GM12891 (cell line): ENCODE results near the gene SFTPD.
"Not testable (repeated sequence)": the region's sequence is repeated elsewhere in the genome, so short reads cannot be mapped to it uniquely, and the experiment has no call there.

Experiments
- DNase-seq: peaks from one replicate; pipeline ENCODE4 v3.0.0; 2011; ENCODE audit warnings: low spot score; ENCODE audit not compliant: insufficient read length
- FAIRE-seq: peaks from 2 replicates; lab custom pipeline; 2011; peaks lifted over from hg19 to GRCh38; lab: Jason Lieb, UNC
- PAX5 ChIP-seq: IDR thresholded peaks from 2 replicates; pipeline ENCODE4 v1.6.1; 2011; ENCODE audit warnings: low read length, moderate library complexity, mild to moderate bottlenecking; ENCODE audit not compliant: insufficient read depth, severe bottlenecking
- POLR2A ChIP-seq: IDR thresholded peaks from 2 replicates; pipeline ENCODE4 v1.6.1; 2011; ENCODE audit warnings: low read depth, low read length, control low read depth
- POLR2AphosphoS5 ChIP-seq: IDR thresholded peaks from 2 replicates; pipeline ENCODE4 v1.6.1; 2011; ENCODE audit warnings: low read depth, low read length, control low read depth
- POU2F2 ChIP-seq: IDR thresholded peaks from 2 replicates; pipeline ENCODE4 v1.6.1; 2011; ENCODE audit warnings: low read depth, mild to moderate bottlenecking, control low read depth, low read length, moderate library complexity
- SPI1 ChIP-seq: IDR thresholded peaks from 2 replicates; pipeline ENCODE4 v1.6.1; 2011; ENCODE audit warnings: low read depth, low read length, control low read depth
- TAF1 ChIP-seq: IDR thresholded peaks from 2 replicates; pipeline ENCODE4 v1.6.1; 2011; ENCODE audit warnings: low read depth, low read length, control low read depth

SFTPD gene

DNA sequence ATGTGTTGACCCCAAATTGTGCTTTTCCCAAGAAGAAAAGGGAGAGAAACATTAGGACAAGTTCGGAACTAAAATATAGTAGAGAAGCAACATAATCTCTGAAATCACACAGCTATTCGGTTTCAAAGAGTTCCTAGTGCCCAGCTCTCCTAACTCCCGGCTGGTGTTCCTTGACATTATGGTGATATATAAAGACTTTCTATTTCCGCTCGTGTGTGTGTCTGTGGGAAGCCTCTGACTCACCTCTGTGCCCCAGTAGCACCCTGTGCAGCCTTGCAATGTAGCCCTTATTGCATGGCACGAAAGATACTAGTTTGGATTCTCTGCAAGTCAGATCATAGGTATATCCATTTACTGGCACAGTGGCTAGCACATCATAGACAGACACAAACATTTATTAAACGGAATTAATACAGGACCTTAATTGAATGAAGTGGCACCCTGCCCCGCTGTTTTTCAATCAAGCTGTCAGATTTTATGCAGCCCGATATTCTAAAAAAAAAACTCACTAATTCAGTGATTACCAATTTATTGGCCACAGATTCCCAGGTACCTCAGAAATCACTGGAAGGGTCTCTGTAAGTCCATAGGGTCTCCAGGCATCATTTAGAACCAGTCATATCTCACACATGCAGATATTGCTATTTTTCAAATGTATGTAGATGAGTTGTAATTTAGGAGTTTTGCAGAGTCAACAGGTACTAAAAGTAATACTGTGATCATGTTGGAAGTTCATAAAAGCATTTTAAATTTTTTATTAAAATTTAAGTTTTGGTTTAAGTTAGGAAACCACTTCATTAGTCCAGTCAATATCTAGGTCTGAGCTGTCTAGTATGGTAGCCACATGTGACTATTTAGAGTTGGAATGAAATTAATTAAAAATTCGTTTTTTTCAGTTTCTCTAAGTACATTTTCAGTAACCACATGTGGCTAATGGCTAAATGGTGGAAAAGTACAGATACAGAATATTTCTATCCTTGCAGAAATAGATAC lies 43.3 kb downstream of the SFTPD start:
- TF ChIP-seq POLR2AphosphoS5 (no peak), TAF1 (no peak), PAX5 (no peak), POLR2A (no peak), SPI1 (no peak), POU2F2 (no peak)
- peak; percentile 73 for FAIRE-seq
- no peak for DNase-seq

- TF ChIP-seq POLR2A (no peak), SPI1 (no peak), POU2F2 (no peak), PAX5 (no peak), TAF1 (no peak), POLR2AphosphoS5 (no peak)
- DNase-seq (no peak), FAIRE-seq (no peak)
Observed at GRCh38 chr10:79904671-79905321, 44.1 kb downstream of the SFTPD start.

GRCh38 chr10:79901571-79901970 lies 47.3 kb downstream of the SFTPD start:
- FAIRE-seq: peak; percentile 9
- not testable (repeated sequence) for DNase-seq

- FAIRE-seq: no peak
Observed at GRCh38 chr10:79898597-79899325, 50.1 kb downstream of the SFTPD start.

DNA sequence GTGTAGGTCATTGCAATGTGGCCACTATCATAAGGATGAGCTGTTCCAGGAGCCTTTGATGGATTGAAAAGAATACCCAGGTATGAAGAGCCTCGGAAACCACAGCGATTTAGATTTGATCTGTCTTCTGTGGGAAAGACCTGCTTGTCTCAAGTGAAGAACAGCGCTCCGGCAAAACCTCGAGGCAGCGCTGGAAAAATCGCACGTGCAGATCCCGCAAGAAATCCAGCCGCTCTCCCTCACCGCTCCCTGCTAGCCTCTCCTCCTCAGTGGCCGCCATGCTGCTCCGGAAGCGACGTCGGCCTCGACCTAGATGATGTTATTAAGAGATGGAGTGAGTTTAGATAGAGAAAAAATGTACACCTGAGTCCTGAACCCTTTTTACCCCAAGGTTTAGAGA lies 56.0 kb downstream of the SFTPD start:
- not testable (repeated sequence) for DNase-seq, FAIRE-seq

More at GRCh38 chr10:79898597-79899325, 50.1 kb downstream of the SFTPD start:
- TF ChIP-seq POU2F2 (no peak), TAF1 (no peak), PAX5 (no peak), POLR2A (no peak)
- DNase-seq: no peak

GRCh38 chr10:79890469-79890868 lies 58.4 kb downstream of the SFTPD start:
- FAIRE-seq (no peak), DNase-seq (no peak)
- no peak for TF ChIP-seq PAX5
- no peak for TF ChIP-seq POU2F2
- TF ChIP-seq TAF1: no peak
- TF ChIP-seq SPI1: no peak
- TF ChIP-seq POLR2AphosphoS5: no peak
- TF ChIP-seq POLR2A: no peak

DNA sequence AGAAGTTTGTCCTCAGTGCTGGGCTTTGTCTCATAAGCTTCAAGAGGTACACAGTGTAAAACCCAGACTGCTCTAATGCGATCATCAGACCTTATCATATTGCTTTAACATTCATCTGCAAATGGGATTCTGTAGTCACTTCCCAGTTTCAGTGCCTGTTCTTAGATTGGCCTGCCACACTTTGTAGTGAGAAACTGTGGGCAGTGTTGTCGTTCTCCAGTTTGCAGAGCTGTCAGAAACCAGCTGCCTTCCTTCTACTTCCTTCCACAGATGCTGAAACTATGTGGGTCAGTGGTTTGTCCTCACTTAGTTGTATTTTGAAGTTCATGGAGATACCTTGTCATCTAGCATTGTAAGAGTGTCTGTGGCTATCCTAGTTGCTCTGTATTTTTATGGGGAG lies 59.9 kb downstream of the SFTPD start:
- FAIRE-seq: peak; percentile 91
- DNase-seq: not testable (repeated sequence)
